Parathyroid adenoma (tissue), 2 donors: ENCODE measurements around the gene PEX26.

ENCODE experiments used
- H2AFZ ChIP-seq: fragments of 300-600 bp; sonication (generic); one replicate; pipeline ENCODE4 v1.7.0; 2017; ENCODE audit warnings: antibody characterized with exemption, mild to moderate bottlenecking
- H3K27ac ChIP-seq: fragments of 300-600 bp; sonication (generic); one replicate; pipeline ENCODE4 v1.7.0; 2017
- H3K27me3 ChIP-seq: fragments of 300-600 bp; sonication (generic); one replicate; pipeline ENCODE4 v1.7.0; 2017; ENCODE audit warnings: low read length; ENCODE audit not compliant: control insufficient read depth, insufficient read depth
- H3K36me3 ChIP-seq: fragments of 300-600 bp; sonication (generic); one replicate; pipeline ENCODE4 v1.7.0; 2017; ENCODE audit warnings: low read length; ENCODE audit not compliant: control insufficient read depth, insufficient read depth
- H3K4me1 ChIP-seq: fragments of 300-600 bp; sonication (generic); one replicate; pipeline ENCODE4 v1.7.0; 2017; ENCODE audit warnings: control low read depth
- H3K4me2 ChIP-seq: fragments of 300-600 bp; sonication (generic); one replicate; pipeline ENCODE4 v1.7.0; 2017; ENCODE audit warnings: low read length
- H3K4me3 ChIP-seq: fragments of 300-600 bp; sonication (generic); one replicate; pipeline ENCODE4 v1.7.0; 2017; ENCODE audit warnings: low read depth, low read length
- H3K79me2 ChIP-seq: fragments of 300-600 bp; sonication (generic); one replicate; pipeline ENCODE4 v1.7.0; 2017; ENCODE audit warnings: control low read depth
- H3K9ac ChIP-seq: fragments of 300-600 bp; sonication (generic); one replicate; pipeline ENCODE4 v1.7.0; 2017; ENCODE audit warnings: mild to moderate bottlenecking
- H3K9me3 ChIP-seq: fragments of 300-600 bp; sonication (generic); one replicate; pipeline ENCODE4 v1.7.0; 2017; ENCODE audit warnings: low read length; ENCODE audit not compliant: control insufficient read depth
- TF ChIP-seq, protein P1 (sequence below): fragments of 300-600 bp; sonication (generic); IDR thresholded peaks from one replicate; pipeline ENCODE4 v1.7.0; 2017; ENCODE audit warnings: antibody characterized with exemption, mild to moderate bottlenecking
- donor health status: primary hyperparathyroidism.

Gene PEX26

DNA sequence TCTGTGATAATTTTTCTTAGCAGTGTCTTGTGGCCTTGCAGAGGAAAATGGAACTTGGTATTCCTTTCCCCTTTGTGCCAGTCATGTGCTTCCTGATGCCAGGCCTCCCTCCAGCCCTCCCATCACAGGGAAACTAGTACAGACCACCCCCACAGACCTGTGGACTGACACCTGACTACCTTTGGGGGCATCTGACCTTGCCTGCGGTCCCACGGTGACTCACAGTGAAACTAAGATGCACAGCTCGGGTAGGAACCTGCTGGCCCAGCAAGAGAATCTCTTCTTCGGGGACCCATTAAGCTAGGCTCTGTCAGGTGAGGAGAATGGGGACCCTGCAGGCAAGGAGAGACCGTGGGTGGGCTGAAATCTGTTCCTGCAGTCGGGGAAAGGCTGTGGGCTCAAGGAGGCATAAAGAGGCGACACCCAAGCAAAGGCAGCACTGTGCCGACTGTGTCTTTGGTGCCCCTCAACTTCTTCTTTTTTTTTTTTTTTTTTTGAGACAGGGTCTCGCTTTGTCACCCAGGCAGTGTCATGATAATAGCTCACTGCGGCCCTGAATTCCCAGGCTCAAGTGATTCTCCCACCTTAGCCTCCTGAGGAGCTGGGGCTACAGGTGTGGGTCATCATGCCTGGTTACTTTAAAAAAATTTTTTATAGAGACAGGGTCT is 20.8 kb upstream of the PEX26 start:
- Histone ChIP-seq H3K79me2 (no peaks in the 10 kb centered on the region), H3K27ac (peak overlapping the region; percentile 66), H3K9me3 (no peaks in the 10 kb centered on the region), H3K4me3 (peak overlapping the region; percentile 18), H3K36me3 (no peaks in the 10 kb centered on the region), H3K9ac (no peak overlapping the region), H3K4me2 (peak overlapping the region; percentile 50), H3K4me1 (peaks cover 14% of the 10 kb centered on the region), H2AFZ (peak overlapping the region; percentile 65), H3K27me3 (no peaks in the 10 kb centered on the region)
- TF ChIP-seq, protein P1, sequence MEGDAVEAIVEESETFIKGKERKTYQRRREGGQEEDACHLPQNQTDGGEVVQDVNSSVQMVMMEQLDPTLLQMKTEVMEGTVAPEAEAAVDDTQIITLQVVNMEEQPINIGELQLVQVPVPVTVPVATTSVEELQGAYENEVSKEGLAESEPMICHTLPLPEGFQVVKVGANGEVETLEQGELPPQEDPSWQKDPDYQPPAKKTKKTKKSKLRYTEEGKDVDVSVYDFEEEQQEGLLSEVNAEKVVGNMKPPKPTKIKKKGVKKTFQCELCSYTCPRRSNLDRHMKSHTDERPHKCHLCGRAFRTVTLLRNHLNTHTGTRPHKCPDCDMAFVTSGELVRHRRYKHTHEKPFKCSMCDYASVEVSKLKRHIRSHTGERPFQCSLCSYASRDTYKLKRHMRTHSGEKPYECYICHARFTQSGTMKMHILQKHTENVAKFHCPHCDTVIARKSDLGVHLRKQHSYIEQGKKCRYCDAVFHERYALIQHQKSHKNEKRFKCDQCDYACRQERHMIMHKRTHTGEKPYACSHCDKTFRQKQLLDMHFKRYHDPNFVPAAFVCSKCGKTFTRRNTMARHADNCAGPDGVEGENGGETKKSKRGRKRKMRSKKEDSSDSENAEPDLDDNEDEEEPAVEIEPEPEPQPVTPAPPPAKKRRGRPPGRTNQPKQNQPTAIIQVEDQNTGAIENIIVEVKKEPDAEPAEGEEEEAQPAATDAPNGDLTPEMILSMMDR, result no peak

DNA sequence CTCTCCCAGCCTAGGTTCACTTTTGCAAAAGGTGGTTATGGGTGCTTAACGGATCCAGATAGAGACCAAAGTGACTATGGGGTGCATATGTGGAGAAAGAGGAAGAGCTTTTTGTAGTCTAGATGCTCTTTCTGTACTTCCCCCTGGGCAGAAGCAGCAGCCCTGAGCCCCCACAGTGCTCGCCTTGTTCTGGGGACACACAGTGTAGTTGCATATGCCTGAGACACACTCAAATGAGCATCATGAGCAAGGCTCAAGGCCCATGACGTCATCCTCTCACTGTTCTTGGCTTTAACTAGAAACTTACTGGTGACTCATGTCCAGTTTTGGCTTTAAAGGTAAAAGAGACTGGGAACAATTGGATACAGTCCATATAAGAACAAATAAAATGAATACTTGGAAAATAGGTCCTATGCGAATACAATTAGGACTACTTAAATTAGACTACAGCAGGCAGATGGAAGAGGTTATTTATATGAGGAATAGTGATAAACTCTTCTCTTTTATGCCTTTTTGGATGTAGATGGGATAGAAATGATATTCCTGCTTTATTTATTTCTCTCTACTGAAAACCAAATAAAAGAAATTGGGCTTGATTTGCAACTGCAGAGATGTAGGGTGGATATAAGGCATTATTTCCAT is 20.1 kb upstream of the PEX26 start:
- Histone ChIP-seq H3K9me3 (no peaks in the 10 kb centered on the region), H3K4me1 (peaks cover 14% of the 10 kb centered on the region), H3K4me3 (no peak overlapping the region), H3K27me3 (no peaks in the 10 kb centered on the region), H3K4me2 (no peak overlapping the region), H3K27ac (no peak overlapping the region), H3K79me2 (no peaks in the 10 kb centered on the region), H3K36me3 (no peaks in the 10 kb centered on the region), H2AFZ (no peak overlapping the region), H3K9ac (no peak overlapping the region)
- TF ChIP-seq, protein P1, result no peak

DNA sequence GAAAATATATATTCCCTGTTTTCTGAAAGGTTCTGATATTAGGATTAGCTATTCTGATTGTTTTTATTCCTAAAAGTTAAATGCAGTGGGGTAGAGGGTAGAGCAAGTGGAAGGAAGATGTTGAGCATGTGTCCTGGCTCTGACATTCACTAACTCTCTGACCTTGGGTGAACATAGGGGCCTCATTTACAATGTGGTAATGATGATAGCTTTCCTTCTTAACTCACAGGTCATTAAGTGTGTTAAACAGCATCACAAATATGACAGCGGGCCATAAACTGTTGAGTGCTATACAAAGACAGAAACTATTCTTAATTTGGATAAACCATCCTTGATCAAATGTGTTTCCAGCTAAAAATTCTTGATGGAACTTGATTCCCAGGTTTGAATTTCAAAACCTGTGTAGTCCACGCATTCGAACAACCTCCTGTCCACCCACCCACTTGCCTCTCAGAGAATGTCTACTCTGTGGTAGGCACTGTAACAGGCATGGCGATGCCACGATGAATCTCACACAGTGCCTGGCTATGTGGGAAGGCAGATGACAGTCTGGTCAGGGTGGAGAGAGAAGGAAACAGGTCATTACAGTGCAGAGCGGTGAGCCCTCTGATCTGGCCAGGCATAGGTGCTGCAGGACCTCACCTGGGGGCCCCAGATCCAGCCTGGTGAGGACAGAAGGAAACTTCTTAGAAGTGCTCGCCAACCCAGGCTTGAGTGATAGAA is 19.3 kb upstream of the PEX26 start:
- peaks cover 14% of the 10 kb centered on the region for H3K4me1 ChIP-seq
- H3K9ac ChIP-seq, result no peak overlapping the region
- TF ChIP-seq, protein P1, result no peak
- H2AFZ ChIP-seq, result no peak overlapping the region
- no peak overlapping the region for H3K4me2 ChIP-seq
- H3K36me3 ChIP-seq, result no peaks in the 10 kb centered on the region
- no peak overlapping the region for H3K27ac ChIP-seq
- H3K4me3 ChIP-seq, result no peak overlapping the region
- H3K9me3 ChIP-seq, result no peaks in the 10 kb centered on the region
- no peaks in the 10 kb centered on the region for H3K27me3 ChIP-seq
- no peaks in the 10 kb centered on the region for H3K79me2 ChIP-seq

DNA sequence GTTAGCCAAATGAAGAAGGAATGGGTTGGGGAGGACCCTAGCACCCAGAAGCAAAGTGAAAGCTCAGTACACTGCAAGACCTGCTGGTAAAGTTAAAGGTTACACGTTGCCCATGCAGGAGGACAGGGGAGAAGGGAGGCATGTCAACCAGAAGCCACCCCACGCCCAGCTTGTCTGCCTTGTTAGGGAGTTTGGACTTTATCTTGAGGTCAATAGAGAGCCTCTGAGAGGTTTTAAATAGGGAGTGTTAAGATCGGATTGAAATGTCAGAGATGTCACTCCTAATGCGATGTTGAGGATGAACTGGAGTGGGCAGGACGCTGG is 18.7 kb upstream of the PEX26 start:
- H3K4me3 ChIP-seq, result no peak overlapping the region
- TF ChIP-seq, protein P1, result no peak
- H3K4me1 ChIP-seq, result peaks cover 14% of the 10 kb centered on the region
- H3K9me3 ChIP-seq, result no peaks in the 10 kb centered on the region
- H3K36me3 ChIP-seq, result no peaks in the 10 kb centered on the region
- H3K4me2 ChIP-seq, result no peak overlapping the region
- H3K27ac ChIP-seq, result no peak overlapping the region
- H2AFZ ChIP-seq, result no peak overlapping the region
- no peaks in the 10 kb centered on the region for H3K27me3 ChIP-seq
- no peak overlapping the region for H3K9ac ChIP-seq
- no peaks in the 10 kb centered on the region for H3K79me2 ChIP-seq
